ENCODE measurements around the gene TEC.

Gene TEC

GRCh38 chr4:48085821-48086589 lies 183.6 kb downstream of the TEC start:
- Histone ChIP-seq H3K79me2 (ENCODE audit: low read length) (no peaks in the 10 kb centered on the region), H3F3A (ENCODE audit: insufficient read depth, low read length) (no peaks in the 10 kb centered on the region), H3K9me2 (replicated peaks; ENCODE audit: insufficient read depth, low read length) (no peaks in the 10 kb centered on the region), H3K9ac (ENCODE audit: low read length) (no peak overlapping the region), H3K4me1 (ENCODE audit: low read length) (no peaks in the 10 kb centered on the region), H3K9me3 (replicated peaks; ENCODE audit: insufficient read depth, low read length) (no peaks in the 10 kb centered on the region), H3K36me3 (replicated peaks; ENCODE audit: insufficient read depth, low read length) (peaks cover 3% of the 10 kb centered on the region; the same call in 1 of the 2 replicates), H3K4me2 (ENCODE audit: low read depth, low read length) (no peak overlapping the region), H3K27me3 (replicated peaks; ENCODE audit: insufficient read depth, low read length) (no peaks in the 10 kb centered on the region), H4K20me1 (ENCODE audit: insufficient read depth, low read length) (no peaks in the 10 kb centered on the region), H3K4me3 (ENCODE audit: low read length) (no peak overlapping the region), H3K27ac (ENCODE audit: low read length) (no peak overlapping the region), H2AFZ (ENCODE audit: low read length) (no peak overlapping the region)
- DNase-seq = no peak
- TF ChIP-seq EZH2phosphoT487 (IDR thresholded peaks at IDR 0.05; ENCODE audit: low read length) (no peak), CTCF (IDR thresholded peaks at IDR 0.05; ENCODE audit: low read length) (no peak)

Data from MM.1S (cell line).